ENCODE data around the gene L3MBTL2. TPM values are rescaled to one million over a fixed set of nuclear protein-coding genes. Genes with fewer than 3 reads are reported as not detected.

L3MBTL2 gene
- total RNA-seq, 4 donors from 2014 or later: 9.1 to 32.4 (median 14.5) TPM

DNA sequence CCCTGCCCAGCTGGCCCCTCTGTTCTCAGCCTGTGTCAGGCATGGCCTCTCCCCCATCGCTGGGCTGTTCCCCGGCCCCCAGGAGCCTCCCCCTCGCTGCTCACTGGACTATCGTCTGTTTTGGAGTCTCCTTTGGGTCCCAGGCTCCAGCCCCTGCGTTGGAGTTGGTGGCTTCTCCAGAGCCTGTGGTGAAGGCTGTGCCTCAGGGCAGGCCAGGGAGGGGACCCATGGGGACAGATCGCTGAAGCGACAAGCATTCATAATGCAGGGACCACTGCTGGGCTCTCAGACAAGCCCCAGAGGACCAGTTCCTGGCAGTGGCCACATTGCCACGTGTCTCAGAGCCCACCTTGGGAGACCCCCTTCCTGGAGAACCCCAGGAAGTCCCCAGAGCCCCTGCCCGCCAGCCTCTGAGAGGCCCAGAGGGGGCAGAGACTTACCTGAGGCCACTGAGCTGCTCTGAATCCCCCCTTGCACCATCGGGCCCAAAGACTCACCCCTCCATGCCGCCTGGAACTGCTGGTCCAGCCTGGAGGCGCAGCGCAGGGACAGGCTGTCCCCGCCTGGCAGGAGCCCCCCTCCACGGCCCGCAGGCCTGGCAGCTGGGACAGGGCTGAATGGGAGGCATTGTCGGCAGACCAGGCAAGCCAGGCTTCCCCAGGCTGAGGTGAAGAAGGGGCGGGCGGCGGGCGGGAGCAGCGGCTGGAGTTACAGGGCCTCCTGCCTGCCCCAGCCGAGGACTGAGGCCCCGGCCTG is 35.4 kb downstream of the L3MBTL2 start, which contains the start of gene CHADL:
Gene CHADL, minus strand, starts transcription at position 555 of the 756 bp plus-strand sequence. Its CDS starts 50 bp downstream, at position 505.
- 71% methylated on average over 22 of the region's 24 CpGs; no CpG with 5 or more reads in 1 of the 2 donors for WGBS, 2 donors (ENCODE audit: low coverage in 1 of 2)

GRCh38 chr22:41241133-41241676 is 36.1 kb downstream of the L3MBTL2 start:
- Histone ChIP-seq H3K4me1 (peaks cover 6 to 15% (median 13%) of the 10 kb centered on the region in 4 donors), H3K36me3 (no peaks in the 10 kb centered on the region), H3K4me3 (no peak overlapping the region), H3K27me3 (no peaks in the 10 kb centered on the region), H3K9me3 (no peaks in the 10 kb centered on the region), H3K27ac (no peak overlapping the region)
- in situ Hi-C loops (cut with MboI; ENCODE audit: low pct_ligation_motif_present in 1 of 4, low pct_unique_long_range_greater_than_20kb in 1 of 4, low sequenced_read_pairs in 3 of 4) (no loop called here), intact Hi-C loops (cut with DNase I; ENCODE audit: low total_unique reads) (no loop called here)
- no peak for DNase-seq
- 90 to 97% methylated on average over 3 to 5 of the region's 7 CpGs for whole genome bisulfite sequencing, 2 donors (ENCODE audit: low coverage in 1 of 2)
- TF ChIP-seq, protein P1, sequence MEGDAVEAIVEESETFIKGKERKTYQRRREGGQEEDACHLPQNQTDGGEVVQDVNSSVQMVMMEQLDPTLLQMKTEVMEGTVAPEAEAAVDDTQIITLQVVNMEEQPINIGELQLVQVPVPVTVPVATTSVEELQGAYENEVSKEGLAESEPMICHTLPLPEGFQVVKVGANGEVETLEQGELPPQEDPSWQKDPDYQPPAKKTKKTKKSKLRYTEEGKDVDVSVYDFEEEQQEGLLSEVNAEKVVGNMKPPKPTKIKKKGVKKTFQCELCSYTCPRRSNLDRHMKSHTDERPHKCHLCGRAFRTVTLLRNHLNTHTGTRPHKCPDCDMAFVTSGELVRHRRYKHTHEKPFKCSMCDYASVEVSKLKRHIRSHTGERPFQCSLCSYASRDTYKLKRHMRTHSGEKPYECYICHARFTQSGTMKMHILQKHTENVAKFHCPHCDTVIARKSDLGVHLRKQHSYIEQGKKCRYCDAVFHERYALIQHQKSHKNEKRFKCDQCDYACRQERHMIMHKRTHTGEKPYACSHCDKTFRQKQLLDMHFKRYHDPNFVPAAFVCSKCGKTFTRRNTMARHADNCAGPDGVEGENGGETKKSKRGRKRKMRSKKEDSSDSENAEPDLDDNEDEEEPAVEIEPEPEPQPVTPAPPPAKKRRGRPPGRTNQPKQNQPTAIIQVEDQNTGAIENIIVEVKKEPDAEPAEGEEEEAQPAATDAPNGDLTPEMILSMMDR (IDR thresholded peaks at IDR 0.05): no peak
- TF ChIP-seq POLR2A (IDR thresholded peaks at IDR 0.05) (no peak), POLR2AphosphoS5 (IDR thresholded peaks at IDR 0.05) (no peak), EP300 (IDR thresholded peaks at IDR 0.05; ENCODE audit: low read depth) (no peak)

More for the DNA sequence above, 35.4 kb downstream of the L3MBTL2 start, which contains the start of gene CHADL:
- DNase-seq: no peak
- no peaks in the 10 kb centered on the region for H3K9me3 ChIP-seq
- H3K4me1 ChIP-seq: peaks cover 6 to 15% (median 13%) of the 10 kb centered on the region in 4 donors
- no peak within 1 kb of the TSS for H3K4me3 ChIP-seq
- peak within 1 kb of the TSS in 3 of 4 donors; percentile 18 to 34 (median 33) for H3K27ac ChIP-seq
- in situ Hi-C loops (cut with MboI; ENCODE audit: low pct_ligation_motif_present in 1 of 4, low pct_unique_long_range_greater_than_20kb in 1 of 4, low sequenced_read_pairs in 3 of 4): no loop called here
- no peak for TF ChIP-seq POLR2AphosphoS5 (IDR thresholded peaks at IDR 0.05)
- TF ChIP-seq EP300 (IDR thresholded peaks at IDR 0.05; ENCODE audit: low read depth): no peak
- TF ChIP-seq POLR2A (IDR thresholded peaks at IDR 0.05): no peak
- TF ChIP-seq, protein P1 (IDR thresholded peaks at IDR 0.05): no peak
- no peaks in the 10 kb centered on the region for H3K36me3 ChIP-seq
- H3K27me3 ChIP-seq: no peaks in the 10 kb centered on the region
- intact Hi-C loops (cut with DNase I; ENCODE audit: low total_unique reads): no loop called here

DNA sequence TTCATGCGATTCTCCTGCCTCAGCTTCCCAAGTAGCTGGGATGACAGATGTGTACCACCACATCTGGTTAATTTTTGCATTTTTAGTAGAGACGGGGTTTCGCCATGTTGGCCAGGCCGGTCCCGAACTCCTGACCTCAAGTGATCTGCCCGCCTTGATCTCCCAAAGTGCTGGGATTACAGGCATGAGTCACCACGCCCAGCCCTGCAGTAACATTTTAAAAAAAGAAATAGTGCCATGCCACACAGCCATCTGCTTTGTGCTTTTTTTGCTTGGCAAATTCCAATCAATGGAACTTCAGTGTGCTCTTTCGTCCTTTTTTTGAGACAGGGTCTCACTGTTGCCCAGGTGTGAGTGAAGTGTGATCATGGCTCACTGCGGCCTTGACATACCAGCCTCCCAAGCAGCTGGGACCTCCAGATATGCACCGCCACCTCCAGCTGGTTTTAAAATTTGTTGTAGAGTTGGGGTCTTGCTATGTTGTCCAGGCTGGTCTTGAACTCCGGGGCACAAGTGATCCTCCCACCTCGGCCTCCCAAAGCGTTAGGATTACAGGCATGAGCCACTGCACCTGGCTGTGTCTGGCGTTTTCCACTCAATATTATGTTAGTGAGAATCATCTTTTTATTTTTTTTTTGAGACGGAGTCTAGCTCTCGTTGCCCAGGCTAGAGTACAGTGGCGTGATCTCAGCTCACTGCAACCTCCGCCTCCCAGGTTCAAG is 37.4 kb downstream of the L3MBTL2 start:
- TF ChIP-seq POLR2A (IDR thresholded peaks at IDR 0.05) (no peak), POLR2AphosphoS5 (IDR thresholded peaks at IDR 0.05) (no peak), EP300 (IDR thresholded peaks at IDR 0.05; ENCODE audit: low read depth) (no peak)
- TF ChIP-seq, protein P1 (IDR thresholded peaks at IDR 0.05): no peak
- no peak for DNase-seq
- Histone ChIP-seq H3K4me1 (peaks cover 0 to 6% (median 6%) of the 10 kb centered on the region in 4 donors), H3K4me3 (no peak overlapping the region), H3K36me3 (peaks cover 0 to 2% (median 0%) of the 10 kb centered on the region in 4 donors), H3K27ac (no peak overlapping the region), H3K27me3 (no peaks in the 10 kb centered on the region), H3K9me3 (no peaks in the 10 kb centered on the region)
- 91 to 95% methylated on average over 6 to 18 of the region's 18 CpGs for WGBS, 2 donors (ENCODE audit: low coverage in 1 of 2)
- in situ Hi-C loops (cut with MboI; ENCODE audit: low pct_ligation_motif_present in 1 of 4, low pct_unique_long_range_greater_than_20kb in 1 of 4, low sequenced_read_pairs in 3 of 4) (no loop called here), intact Hi-C loops (cut with DNase I; ENCODE audit: low total_unique reads) (no loop called here)

DNA sequence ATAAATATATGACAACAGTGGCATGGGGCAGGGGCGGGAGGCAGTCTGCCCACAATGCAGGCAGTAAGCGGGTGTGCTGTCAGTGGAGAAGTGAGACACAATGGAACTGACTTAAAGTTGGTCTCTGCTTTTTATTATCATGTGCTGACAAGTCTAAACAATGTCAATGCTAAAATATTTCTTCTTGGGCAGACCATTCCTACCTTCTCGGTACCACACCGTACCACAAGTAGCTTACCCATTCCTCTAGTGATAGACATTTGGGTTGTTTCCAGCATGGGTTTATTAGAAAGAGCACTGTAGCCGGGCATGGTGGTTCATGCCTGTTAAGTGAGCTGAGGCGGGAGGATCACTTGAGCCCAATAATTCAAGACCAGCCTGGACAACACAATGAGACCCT is 38.2 kb downstream of the L3MBTL2 start:
- Histone ChIP-seq H3K4me1 (peaks cover 0 to 1% (median under 1%) of the 10 kb centered on the region in 4 donors), H3K4me3 (no peak overlapping the region), H3K27ac (no peak overlapping the region), H3K36me3 (peaks cover 0 to 8% (median 0%) of the 10 kb centered on the region in 4 donors), H3K27me3 (no peaks in the 10 kb centered on the region), H3K9me3 (no peaks in the 10 kb centered on the region)
- TF ChIP-seq EP300 (IDR thresholded peaks at IDR 0.05; ENCODE audit: low read depth) (no peak), POLR2A (IDR thresholded peaks at IDR 0.05) (no peak), POLR2AphosphoS5 (IDR thresholded peaks at IDR 0.05) (no peak)
- TF ChIP-seq, protein P1 (IDR thresholded peaks at IDR 0.05): no peak
- WGBS, 2 donors (ENCODE audit: low coverage in 1 of 2): 88 to 91% methylated on average over 5 to 6 of the region's 6 CpGs
- in situ Hi-C loops (cut with MboI; ENCODE audit: low pct_ligation_motif_present in 1 of 4, low pct_unique_long_range_greater_than_20kb in 1 of 4, low sequenced_read_pairs in 3 of 4): no loop called here
- intact Hi-C loops (cut with DNase I; ENCODE audit: low total_unique reads): no loop called here
- no peak for DNase-seq

Measured in transverse colon (tissue), 4 donors.